HG02763 (cell line): Measurements from ENCODE around the gene IGFLR1.
A peak's percentile ranks its signal among the peaks of the same experiment; 100 is the strongest.
"Not testable (repeated sequence)": the region's sequence is repeated elsewhere in the genome, so short reads cannot be mapped to it uniquely, and the experiment has no call there.

Experiments used
- ATAC-seq: cut with Tn5 transposase; IDR thresholded peaks from one replicate; pipeline ENCODE4 v1.9.1; 2021; ENCODE audit warnings: mild to moderate bottlenecking, moderate library complexity; ENCODE audit not compliant: unreplicated experiment

IGFLR1 gene

DNA sequence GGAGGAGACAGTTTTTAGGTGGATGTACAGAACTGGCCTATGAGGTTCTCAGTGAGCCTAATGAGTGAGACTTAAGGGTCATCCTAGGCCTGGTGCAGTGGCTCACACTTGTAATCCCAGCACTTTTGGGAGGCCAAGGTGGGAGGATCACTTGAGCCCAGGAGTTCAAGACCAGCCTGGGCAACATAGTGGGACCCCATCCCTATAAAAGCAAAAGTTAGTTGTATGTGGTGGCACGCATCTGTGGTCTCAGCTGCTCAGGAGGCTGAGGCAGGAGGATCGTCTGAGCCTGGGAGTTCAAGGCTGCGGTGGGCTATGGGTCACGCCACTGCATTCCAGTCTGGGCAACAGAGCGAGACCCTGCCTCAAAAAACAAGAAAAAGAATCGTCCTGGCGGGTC, 18.1 kb downstream of the IGFLR1 start:
- ATAC-seq = not testable (repeated sequence)

DNA sequence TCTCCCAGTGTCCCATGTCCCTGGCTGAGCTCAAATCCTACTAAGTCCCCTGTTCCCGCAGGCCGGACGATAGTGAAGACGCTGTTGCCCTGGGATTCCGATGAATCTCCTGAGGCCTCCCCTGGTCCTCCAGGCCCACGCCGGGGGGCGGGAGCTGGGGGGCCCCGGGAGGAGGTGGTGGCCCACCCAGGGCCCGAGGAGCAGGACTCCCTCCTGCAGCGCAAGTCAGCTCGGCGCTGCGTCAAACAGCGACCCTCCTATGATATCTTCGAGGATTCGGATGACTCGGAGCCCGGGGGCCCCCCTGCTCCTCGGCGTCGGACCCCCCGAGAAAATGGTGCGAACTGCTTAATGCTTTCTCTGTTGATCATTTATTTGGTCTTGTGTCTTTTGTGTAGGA, 18.6 kb downstream of the IGFLR1 start:
- ATAC-seq = no peak

DNA sequence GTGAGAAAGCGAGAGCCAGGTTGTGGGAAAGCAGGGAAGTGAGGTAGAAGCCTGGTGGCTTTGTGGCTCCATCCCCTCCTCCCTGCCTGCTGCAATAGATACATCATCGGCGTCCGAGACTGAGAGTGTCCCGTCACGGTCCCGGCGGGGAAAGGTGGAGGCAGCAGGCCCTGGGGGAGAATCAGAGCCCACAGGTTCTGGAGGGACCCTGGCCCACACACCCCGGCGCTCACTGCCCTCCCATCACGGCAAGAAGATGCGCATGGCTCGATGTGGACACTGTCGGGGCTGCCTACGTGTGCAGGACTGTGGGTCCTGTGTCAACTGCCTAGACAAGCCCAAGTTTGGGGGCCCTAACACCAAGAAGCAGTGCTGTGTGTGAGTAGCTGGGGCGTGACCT, 19.4 kb downstream of the IGFLR1 start:
- no peak for ATAC-seq

DNA sequence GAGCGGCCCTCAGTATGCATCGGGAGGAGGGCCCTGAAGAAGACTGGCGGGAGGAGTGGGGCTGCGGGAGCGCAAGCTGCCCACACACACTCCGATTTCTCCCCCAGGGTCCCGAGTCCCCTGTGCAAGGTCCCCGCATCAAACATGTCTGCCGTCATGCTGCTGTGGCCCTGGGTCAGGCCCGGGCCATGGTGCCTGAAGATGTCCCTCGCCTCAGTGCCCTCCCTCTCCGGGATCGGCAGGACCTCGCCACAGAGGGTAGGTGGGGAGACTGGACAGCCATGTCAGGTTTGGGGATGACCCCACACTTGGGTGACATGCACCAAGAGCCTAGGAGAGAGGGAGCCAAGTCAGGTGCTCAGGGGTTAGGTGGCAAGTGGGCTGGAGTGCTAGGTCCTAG, 19.8 kb downstream of the IGFLR1 start:
- ATAC-seq = no peak

DNA sequence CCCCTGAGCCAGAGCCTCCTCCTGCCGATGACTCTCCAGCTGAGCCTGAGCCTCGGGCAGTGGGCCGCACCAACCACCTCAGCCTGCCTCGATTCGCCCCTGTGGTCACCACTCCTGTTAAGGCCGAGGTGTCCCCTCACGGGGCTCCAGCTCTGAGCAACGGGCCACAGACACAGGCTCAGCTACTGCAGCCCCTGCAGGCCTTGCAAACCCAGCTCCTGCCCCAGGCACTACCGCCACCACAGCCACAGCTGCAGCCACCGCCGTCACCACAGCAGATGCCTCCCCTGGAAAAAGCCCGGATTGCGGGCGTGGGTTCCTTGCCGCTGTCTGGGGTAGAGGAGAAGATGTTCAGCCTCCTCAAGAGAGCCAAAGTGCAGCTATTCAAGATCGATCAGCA, 20.9 kb downstream of the IGFLR1 start:
- no peak for ATAC-seq

DNA sequence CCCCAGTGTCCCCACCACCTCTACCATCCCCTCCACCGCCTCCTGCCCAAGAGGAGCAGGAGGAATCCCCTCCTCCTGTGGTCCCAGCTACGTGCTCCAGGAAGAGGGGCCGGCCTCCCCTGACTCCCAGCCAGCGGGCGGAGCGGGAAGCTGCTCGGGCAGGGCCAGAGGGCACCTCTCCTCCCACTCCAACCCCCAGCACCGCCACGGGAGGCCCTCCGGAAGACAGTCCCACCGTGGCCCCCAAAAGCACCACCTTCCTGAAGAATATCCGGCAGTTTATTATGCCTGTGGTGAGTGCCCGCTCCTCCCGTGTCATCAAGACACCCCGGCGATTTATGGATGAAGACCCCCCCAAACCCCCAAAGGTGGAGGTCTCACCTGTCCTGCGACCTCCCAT, 21.6 kb downstream of the IGFLR1 start:
- no peak for ATAC-seq

DNA sequence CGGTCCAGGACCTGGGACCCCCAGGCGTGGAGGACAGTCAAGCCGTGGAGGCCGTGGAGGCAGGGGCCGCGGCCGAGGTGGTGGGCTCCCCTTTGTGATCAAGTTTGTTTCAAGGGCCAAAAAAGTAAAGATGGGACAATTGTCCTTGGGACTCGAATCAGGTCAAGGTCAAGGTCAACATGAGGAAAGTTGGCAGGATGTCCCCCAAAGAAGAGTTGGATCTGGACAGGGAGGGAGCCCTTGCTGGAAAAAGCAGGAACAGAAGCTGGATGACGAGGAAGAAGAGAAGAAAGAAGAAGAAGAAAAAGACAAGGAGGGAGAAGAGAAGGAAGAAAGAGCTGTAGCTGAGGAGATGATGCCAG, 22.1 kb downstream of the IGFLR1 start:
- no peak for ATAC-seq

DNA sequence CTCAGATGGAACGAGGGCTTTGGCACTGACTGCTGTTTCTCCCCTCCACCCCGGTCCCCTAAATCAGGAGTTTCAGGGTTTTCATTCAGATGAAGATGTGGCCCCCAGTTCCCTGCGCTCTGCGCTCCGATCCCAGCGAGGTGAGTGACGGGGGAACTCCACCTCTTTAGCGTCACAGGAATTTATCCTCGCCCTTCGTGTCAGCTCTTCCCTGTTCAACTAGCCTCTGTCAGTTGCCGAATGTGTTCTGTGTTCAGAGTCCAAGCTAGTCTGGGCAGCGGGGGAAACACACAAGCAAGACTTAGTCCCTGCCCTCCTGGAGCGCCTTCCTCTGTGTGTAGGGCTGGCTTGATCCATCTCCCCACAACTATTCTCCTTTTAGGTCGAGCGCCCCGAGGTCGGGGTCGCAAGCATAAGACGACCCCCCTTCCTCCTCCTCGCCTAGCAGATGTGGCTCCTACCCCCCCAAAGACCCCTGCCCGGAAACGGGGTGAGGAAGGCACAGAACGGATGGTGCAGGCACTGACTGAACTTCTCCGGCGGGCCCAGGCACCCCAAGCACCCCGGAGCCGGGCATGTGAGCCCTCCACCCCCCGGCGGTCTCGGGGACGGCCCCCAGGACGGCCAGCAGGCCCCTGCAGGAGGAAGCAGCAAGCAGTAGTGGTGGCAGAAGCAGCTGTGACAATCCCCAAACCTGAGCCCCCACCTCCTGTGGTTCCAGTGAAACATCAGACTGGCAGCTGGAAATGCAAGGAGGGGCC, 22.7 kb downstream of the IGFLR1 start:
- ATAC-seq = no peak

DNA sequence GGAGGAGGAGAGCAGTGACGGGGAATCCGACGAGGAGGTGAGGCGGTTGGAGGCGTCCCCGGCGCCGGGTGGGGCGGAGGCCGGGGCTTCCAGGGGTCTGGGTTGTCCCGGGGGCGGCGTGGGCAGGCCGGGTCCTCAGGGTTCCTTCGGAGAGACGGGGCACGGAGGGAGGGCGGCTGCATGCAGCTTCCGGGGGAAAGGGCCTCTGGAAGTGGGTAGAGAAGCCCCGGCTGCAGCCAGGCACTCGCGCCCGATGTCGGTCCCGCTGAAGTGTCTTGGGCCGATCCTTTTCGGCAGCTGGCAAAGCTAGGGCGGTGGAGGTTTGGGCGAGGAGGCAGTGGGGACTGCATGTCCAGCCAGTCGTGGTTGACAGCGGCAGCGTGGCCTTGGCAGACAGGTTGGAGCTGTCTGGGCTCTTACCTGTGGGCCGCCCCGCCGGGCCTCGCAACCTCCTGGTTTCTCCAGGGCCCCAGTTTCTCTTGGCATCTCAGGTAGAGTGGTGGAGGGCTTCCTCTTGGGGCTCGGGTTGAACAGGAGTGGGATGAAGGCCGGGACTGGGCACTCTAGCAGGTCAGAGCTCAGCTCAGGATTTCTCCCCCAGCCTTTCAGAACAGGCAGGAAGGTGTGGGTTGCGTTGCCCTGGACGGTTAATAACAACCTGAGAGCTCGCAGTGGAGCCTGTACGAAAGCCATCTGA, 23.8 kb downstream of the IGFLR1 start:
- no peak for ATAC-seq

DNA sequence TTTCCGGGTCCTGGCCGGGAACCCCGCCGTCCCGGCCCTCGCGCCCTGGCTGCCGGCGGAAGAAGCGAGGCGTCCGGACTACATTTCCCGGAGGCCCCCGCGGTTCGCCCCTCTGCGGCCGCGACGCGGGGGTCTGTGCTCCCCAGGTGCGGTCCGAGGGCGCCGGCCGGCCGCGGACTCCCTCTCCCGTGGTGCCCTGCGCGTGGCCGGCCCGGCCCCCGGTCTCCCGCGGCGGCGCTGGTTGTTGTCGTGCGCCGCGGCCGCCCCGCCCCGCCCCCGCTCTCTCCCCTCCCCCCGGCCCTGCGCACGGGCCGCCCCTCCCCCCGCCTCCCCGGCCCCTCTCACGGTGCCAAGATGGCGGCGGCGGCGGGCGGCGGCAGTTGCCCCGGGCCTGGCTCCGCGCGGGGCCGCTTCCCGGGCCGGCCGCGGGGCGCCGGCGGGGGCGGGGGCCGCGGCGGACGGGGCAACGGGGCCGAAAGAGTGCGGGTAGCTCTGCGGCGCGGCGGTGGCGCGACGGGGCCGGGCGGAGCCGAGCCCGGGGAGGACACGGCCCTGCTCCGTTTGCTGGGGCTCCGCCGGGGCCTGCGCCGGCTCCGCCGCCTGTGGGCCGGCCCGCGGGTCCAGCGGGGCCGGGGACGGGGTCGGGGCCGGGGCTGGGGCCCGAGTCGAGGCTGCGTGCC, 24.4 kb downstream of the IGFLR1 start, which contains the start of gene KMT2B:
TSS of gene KMT2B (plus strand) at position 339 of the 680 bp plus-strand sequence. CDS start at position 355, 16 bp downstream.
- peak; percentile 52 for ATAC-seq

DNA sequence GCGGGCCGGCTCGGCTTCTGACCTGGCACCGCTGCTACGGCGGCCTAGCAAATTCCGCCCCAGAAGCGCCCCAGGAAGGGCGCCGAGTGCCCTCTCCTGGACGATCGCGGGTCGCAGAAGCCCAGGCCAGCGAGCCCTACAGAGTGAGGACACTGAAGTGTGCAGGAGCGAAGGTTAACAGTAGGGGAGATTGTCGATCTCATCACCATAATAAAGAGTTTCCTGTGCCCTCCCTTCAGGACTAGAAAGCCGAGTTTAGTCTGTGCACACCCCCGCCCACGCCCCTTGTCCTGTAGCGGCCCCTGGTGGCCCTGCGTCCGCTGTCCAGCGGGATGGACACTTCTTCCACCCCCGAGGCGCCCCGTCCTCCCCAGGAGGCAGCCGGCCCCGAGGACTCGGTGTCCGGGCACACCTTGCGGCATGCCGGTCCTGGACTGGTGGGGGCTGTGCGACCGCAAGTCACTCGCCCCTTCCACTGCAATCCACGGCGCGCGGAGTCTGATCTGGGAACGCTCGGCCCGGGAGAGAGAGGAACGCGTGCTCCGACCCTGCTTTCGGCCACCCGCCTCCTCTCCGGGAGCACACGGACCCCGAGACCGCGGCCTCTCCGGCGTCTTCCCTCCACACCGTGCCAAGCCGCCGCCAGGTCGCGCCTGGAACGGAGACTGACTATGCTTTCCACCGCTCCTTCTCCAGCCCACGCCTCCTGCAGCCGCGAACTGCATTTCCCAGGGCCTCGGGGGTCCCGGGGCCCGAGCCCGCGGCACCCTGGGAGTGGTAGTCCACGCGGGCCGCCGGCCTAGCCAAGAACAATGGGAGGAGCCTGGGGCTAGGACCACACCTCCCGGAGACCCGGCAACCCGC, 25.2 kb downstream of the IGFLR1 start:
- ATAC-seq = peak; percentile 63

DNA sequence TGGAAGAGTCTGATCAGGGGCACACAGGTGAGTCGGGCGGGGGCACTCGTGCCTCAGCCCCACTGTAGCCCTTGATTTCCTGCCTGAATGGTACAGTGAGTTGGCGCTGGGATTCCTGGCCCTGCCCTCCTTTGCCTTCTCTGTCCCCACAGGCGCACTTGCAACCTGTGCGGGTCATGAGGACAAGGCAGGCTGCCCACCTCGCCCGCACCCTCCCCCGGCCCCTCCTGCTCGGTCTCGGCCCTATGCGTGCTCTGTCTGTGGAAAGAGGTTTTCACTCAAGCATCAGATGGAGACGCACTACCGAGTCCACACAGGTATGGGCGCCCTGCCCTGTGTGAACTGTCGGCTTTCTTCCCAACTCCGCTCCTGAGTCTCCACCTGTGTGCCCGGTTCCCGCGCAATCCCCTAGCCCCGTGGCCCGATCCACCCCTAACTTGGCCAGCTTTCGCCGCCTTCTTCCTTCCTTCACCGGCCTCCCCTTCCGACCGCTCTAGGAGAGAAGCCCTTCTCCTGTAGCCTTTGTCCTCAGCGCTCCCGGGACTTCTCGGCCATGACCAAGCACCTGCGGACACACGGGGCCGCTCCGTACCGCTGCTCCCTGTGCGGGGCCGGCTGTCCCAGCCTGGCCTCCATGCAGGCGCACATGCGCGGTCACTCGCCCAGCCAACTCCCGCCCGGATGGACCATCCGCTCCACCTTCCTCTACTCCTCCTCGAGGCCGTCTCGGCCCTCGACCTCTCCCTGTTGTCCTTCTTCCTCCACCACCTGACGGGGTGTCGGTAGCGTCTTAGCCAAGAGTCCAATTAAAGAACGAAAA, 26.1 kb downstream of the IGFLR1 start:
- ATAC-seq = no peak

DNA sequence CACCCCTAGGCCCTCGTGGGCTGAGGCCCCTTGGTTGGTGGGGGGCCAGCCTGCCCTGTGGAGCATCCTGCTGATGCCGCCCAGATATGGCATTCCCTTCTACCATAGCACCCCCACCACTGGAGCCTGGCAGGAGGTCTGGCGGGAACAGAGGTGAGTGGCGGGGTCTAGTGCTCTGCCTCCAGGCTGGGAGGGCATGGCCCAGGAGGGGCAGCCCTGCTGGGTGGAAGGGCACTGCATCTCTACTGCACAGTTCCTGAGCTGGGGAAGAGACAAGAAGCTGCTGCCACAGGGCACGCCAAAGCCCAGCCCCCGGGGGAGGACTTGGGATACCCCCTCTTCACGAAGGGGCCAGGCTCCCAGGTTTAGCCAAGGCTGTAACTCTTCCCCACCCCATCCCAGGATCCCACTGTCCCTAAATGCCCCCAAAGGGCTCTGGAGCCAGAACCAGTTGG, 26.9 kb downstream of the IGFLR1 start:
- no peak for ATAC-seq

DNA sequence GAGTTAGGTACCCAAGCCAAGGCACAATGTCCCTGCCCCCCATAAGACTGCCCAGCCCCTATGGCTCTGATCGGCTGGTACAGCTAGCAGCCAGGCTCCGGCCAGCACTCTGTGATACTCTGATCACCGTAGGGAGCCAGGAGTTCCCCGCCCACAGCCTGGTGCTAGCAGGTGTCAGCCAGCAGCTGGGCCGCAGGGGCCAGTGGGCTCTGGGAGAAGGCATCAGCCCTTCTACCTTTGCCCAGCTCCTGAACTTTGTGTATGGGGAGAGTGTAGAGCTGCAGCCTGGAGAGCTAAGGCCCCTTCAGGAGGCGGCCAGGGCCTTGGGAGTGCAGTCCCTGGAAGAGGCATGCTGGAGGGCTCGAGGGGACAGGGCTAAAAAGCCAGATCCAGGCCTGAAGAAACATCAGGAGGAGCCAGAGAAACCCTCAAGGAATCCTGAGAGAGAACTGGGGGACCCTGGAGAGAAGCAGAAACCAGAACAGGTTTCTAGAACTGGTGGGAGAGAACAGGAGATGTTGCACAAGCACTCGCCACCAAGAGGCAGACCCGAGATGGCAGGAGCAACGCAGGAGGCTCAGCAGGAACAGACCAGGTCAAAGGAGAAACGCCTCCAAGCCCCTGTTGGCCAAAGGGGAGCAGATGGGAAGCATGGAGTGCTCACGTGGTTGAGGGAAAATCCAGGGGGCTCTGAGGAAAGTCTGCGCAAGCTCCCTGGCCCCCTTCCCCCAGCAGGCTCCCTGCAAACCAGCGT, 27.5 kb downstream of the IGFLR1 start:
- no peak for ATAC-seq

DNA sequence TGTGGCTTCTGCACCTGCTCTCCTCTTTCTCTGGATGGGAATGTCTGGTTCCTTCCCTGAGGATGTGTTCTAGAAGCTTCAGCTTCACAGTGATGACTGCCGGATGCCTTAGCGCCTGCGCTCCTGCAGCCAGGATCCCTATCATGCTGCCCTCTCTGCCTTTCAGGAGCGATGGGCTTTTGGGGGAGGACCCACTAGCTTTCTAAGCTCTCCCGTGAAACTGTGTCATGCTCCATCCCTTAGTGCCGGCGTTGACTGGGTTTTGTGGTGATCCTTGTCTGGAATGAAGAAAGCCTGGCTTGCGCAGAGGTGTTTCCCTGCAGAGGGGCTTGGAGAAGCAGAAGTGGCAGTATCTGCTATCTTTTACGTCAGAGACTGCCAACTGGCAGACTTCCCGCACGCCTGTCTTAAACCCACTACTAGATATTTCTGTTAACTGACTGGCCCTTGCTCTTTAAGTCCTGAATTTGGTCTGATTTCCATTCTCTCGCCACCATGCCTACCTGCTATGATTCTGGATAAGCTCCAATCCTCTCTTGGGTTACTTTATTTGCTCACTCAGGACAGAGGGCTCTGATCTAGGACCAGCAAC, 28.3 kb downstream of the IGFLR1 start:
- ATAC-seq = no peak

DNA sequence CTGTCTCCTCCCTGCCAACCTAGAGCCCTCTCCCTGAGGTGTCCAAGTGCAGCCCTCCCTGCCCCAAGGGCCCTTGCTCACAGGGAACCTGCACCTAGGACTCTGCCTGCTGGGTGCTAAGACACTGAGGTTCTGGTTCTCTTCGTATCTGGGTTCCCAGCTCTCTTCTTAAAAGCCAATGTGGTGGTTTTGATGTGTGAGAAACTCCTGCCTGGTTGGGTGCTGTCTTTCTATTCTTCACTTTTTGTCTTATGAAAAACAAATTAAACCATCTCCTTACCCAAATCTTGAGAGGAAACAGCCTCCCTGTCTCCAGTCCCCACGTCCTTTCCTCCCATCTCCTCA, 28.8 kb downstream of the IGFLR1 start:
- no peak for ATAC-seq

DNA sequence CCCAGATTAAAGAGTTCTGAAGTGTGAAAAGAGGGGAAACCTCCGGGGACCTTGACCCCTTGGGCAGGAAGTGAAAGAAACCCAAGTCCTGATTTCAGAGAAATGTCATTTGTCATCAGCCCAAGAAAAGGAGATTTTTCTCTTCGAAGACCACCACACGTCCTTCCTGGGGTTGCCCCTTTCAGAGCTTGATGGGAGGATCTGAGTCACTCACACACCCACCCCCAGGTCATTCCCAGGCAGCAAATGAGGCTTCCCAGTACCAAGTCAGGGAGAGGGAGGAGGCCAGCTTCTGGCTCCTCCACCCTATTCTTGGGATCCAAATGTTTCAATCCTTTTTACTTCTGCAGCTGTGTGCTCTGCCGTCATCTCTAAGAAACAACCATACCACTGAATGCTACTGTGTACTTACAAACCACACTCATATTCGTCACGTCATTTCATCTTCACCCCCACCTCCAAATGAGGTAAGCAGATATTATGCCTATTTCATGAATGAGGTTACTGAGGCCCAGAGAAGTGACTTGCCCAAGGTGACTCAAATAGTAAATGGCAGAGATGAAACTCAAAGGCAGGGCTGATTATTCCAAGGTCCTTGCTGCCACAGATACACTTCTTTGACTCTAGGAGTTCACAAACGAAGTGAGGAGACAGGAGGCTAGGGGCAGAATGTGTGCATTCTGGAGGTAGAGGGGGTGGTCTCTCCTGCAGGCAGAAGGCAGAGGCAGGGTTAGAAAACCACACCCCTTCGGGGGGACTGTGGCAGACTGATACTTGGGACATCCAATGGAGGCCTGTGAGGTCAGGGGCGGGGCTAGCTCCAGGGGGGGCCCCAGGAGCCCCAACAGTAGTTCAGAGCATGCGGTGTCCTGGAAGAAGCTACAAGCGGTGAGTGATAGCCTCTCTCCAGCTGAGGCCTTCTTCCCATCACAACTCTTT, 29.4 kb downstream of the IGFLR1 start:
- ATAC-seq = no peak
